RWPE2 (cell line): ENCODE measurements around the gene SERPINB7.

Source experiments
- ATAC-seq: fragments of 200-7000 bp; cut with Tn5 transposase; 3 replicates; pipeline ENCODE4 v1.9.1; 2021; ENCODE audit warnings: low read depth
- DNase-seq: peaks from one replicate; pipeline ENCODE4 v3.0.0-alpha.2; 2020; ENCODE audit warnings: low spot score
- H3K27ac ChIP-seq: fragments of 450-650 bp; 2 replicates; pipeline ENCODE4 v1.5.1; 2017; ENCODE audit warnings: mild to moderate bottlenecking; ENCODE audit not compliant: poor library complexity, severe bottlenecking
- H3K27me3 ChIP-seq: fragments of 250-450 bp; sonication (Bioruptor Pico); 2 replicates; pipeline ENCODE4 v1.5.1; 2021; ENCODE audit warnings: mild to moderate bottlenecking, moderate library complexity; ENCODE audit not compliant: insufficient read depth, poor library complexity, severe bottlenecking
- H3K36me3 ChIP-seq: fragments of 250-450 bp; sonication (Bioruptor Pico); 2 replicates; pipeline ENCODE4 v1.5.1; 2020; ENCODE audit warnings: low read depth, mild to moderate bottlenecking, moderate library complexity
- H3K4me1 ChIP-seq: fragments of 250-450 bp; sonication (Bioruptor Pico); 2 replicates; pipeline ENCODE4 v1.5.1; 2021; ENCODE audit warnings: mild to moderate bottlenecking, moderate library complexity; ENCODE audit not compliant: insufficient read depth, poor library complexity, severe bottlenecking
- H3K4me3 ChIP-seq: fragments of 250-450 bp; sonication (Bioruptor Pico); 2 replicates; pipeline ENCODE4 v1.5.1; 2021; ENCODE audit warnings: mild to moderate bottlenecking, moderate library complexity; ENCODE audit not compliant: severe bottlenecking
- H3K9me3 ChIP-seq: fragments of 250-450 bp; sonication (Bioruptor Pico); 2 replicates; pipeline ENCODE4 v1.5.1; 2021; ENCODE audit warnings: mild to moderate bottlenecking, moderate library complexity; ENCODE audit not compliant: severe bottlenecking
- CTCF ChIP-seq: fragments of 450-650 bp; IDR thresholded peaks from one replicate; pipeline ENCODE4 v1.5.1; 2017; ENCODE audit warnings: mild to moderate bottlenecking, moderate library complexity; ENCODE audit not compliant: poor library complexity, severe bottlenecking

The SERPINB7 gene

GRCh38 chr18:63783394-63783793, 8.2 kb downstream of the SERPINB7 start:
- DNase-seq (no peak), ATAC-seq (no peak)
- H3K36me3 ChIP-seq, result no peaks in the 10 kb centered on the region
- no peak overlapping the region for H3K27ac ChIP-seq
- H3K27me3 ChIP-seq, result no peaks in the 10 kb centered on the region
- H3K4me1 ChIP-seq, result peaks cover 34% of the 10 kb centered on the region
- TF ChIP-seq CTCF, result no peak
- no peak overlapping the region for H3K4me3 ChIP-seq
- no peaks in the 10 kb centered on the region for H3K9me3 ChIP-seq

GRCh38 chr18:63784787-63785452, 9.7 kb downstream of the SERPINB7 start:
- no peak for DNase-seq
- Histone ChIP-seq H3K27me3 (no peaks in the 10 kb centered on the region), H3K4me1 (peaks cover 29% of the 10 kb centered on the region), H3K27ac (no peak overlapping the region), H3K9me3 (no peaks in the 10 kb centered on the region), H3K4me3 (no peak overlapping the region), H3K36me3 (no peaks in the 10 kb centered on the region)
- ATAC-seq, result no peak
- TF ChIP-seq CTCF, result no peak

GRCh38 chr18:63787673-63788072, 12.5 kb downstream of the SERPINB7 start:
- H3K4me3 ChIP-seq, result no peak overlapping the region
- no peaks in the 10 kb centered on the region for H3K36me3 ChIP-seq
- no peak for TF ChIP-seq CTCF
- ATAC-seq, result no peak
- no peak for DNase-seq
- peak overlapping the region; percentile 80 for H3K27ac ChIP-seq
- H3K4me1 ChIP-seq, result peaks cover 20% of the 10 kb centered on the region
- H3K27me3 ChIP-seq, result no peaks in the 10 kb centered on the region
- no peaks in the 10 kb centered on the region for H3K9me3 ChIP-seq

GRCh38 chr18:63788447-63789096, 13.4 kb downstream of the SERPINB7 start:
- no peak for TF ChIP-seq CTCF
- ATAC-seq (peak; percentile 100), DNase-seq (peak; percentile 86)
- Histone ChIP-seq H3K36me3 (no peaks in the 10 kb centered on the region), H3K27me3 (no peaks in the 10 kb centered on the region), H3K9me3 (no peaks in the 10 kb centered on the region), H3K4me1 (peaks cover 20% of the 10 kb centered on the region), H3K27ac (peak overlapping the region; percentile 80), H3K4me3 (no peak overlapping the region)

GRCh38 chr18:63789327-63789726, 14.1 kb downstream of the SERPINB7 start:
- Histone ChIP-seq H3K27me3 (no peaks in the 10 kb centered on the region), H3K9me3 (no peaks in the 10 kb centered on the region), H3K4me3 (no peak overlapping the region), H3K36me3 (no peaks in the 10 kb centered on the region), H3K27ac (peak overlapping the region; percentile 80), H3K4me1 (peaks cover 20% of the 10 kb centered on the region)
- DNase-seq (no peak), ATAC-seq (no peak)
- no peak for TF ChIP-seq CTCF
